Measurements from ENCODE around the gene ITPKB.
"Not testable (repeated sequence)": the region's sequence is repeated elsewhere in the genome, so short reads cannot be mapped to it uniquely, and the experiment has no call there.

ITPKB gene

GRCh38 chr1:226730071-226730470 lies 9.0 kb downstream of the ITPKB start:
- DNase-seq, result no peak

- peak; percentile 61 for DNase-seq
Measured at GRCh38 chr1:226728448-226728847, 10.6 kb downstream of the ITPKB start.

- peak; percentile 56 for DNase-seq
Measured at GRCh38 chr1:226725897-226726267, 13.2 kb downstream of the ITPKB start.

- no peak for DNase-seq
Measured at GRCh38 chr1:226723657-226724532, 15.2 kb downstream of the ITPKB start.

- DNase-seq, result no peak
Measured at GRCh38 chr1:226722901-226723656, 16.0 kb downstream of the ITPKB start.

GRCh38 chr1:226722240-226722900 lies 16.7 kb downstream of the ITPKB start:
- DNase-seq, result no peak

- DNase-seq, result not testable (repeated sequence)
Measured at GRCh38 chr1:226720574-226720973, 18.5 kb downstream of the ITPKB start.

GRCh38 chr1:226719596-226720387 lies 19.3 kb downstream of the ITPKB start:
- no peak for DNase-seq

GRCh38 chr1:226717256-226717909 lies 21.7 kb downstream of the ITPKB start:
- DNase-seq, result no peak

GRCh38 chr1:226716577-226716976 lies 22.5 kb downstream of the ITPKB start:
- no peak for DNase-seq

- no peak for DNase-seq
Measured at GRCh38 chr1:226714148-226714547, 24.9 kb downstream of the ITPKB start.

GRCh38 chr1:226712742-226713419 lies 26.2 kb downstream of the ITPKB start:
- no peak for DNase-seq

GRCh38 chr1:226711976-226712741 lies 26.9 kb downstream of the ITPKB start:
- DNase-seq, result peak; percentile 73

- no peak for DNase-seq
Measured at GRCh38 chr1:226710501-226710900, 28.6 kb downstream of the ITPKB start.

GRCh38 chr1:226709953-226710352 lies 29.1 kb downstream of the ITPKB start:
- DNase-seq, result no peak

- no peak for DNase-seq
Measured at GRCh38 chr1:226708967-226709396, 30.1 kb downstream of the ITPKB start.

- DNase-seq, result no peak
Measured at GRCh38 chr1:226708342-226708780, 30.7 kb downstream of the ITPKB start.

- no peak for DNase-seq
Measured at GRCh38 chr1:226706684-226707083, 32.4 kb downstream of the ITPKB start.

GRCh38 chr1:226704169-226704937 lies 34.7 kb downstream of the ITPKB start:
- no peak for DNase-seq

Data from activated CD4-positive, alpha-beta T cell treated with anti-CD3 and anti-CD28 coated beads, Interleukin-2, Interleukin-6, amounts not matched to agents 100 ng/mL and 50 ng/mL, durations not matched to agents 16 hours and 8 hours (primary cell).